Measurements from ENCODE around the gene RAB34. TPM values are rescaled to one million over a fixed set of nuclear protein-coding genes. Genes with fewer than 3 reads are reported as not detected.

Gene RAB34
- total RNA-seq, 2 experiments from 2014 or later, result 4.9 to 6.6 TPM

GRCh38 chr17:28751600-28752366 is 34.1 kb upstream of the RAB34 start:
- H3K4me3 Mint-ChIP-seq, result no peak overlapping the region
- DNase-seq, result no peak
- H3K27ac Mint-ChIP-seq, result no peak overlapping the region
- ChIA-PET CTCF (interaction anchor here (0.6 to 16.9 kb wide), 10 partner anchors 12 to 365 kb away, joined by 3 to 632 read pairs (median 3); partner anchors contain the start of genes NEK8, RPL23A and TLCD1), POLR2A (interaction anchor here (0.6 to 13.5 kb wide), 6 partner anchors 11 to 543 kb away, joined by 3 to 202 read pairs (median 4); partner anchors contain the start of genes NEK8 and TLCD1)
- no peaks in the 10 kb centered on the region for H3K9me3 Mint-ChIP-seq
- H3K4me1 Mint-ChIP-seq (ENCODE audit: low read depth), result peaks cover 15% of the 10 kb centered on the region
- no peaks in the 10 kb centered on the region for H3K27me3 Mint-ChIP-seq
- intact Hi-C loops (cut with micrococcal nuclease), result no loop called here
- H3K36me3 Mint-ChIP-seq, result peaks cover 29% of the 10 kb centered on the region

GRCh38 chr17:28750178-28751047 is 32.7 kb upstream of the RAB34 start:
- ChIA-PET POLR2A (interaction anchor here (0.7 to 13.5 kb wide), 6 partner anchors 9 to 544 kb away, joined by 3 to 202 read pairs (median 3); partner anchors contain the start of genes NEK8 and TLCD1), CTCF (interaction anchor here (0.6 to 16.9 kb wide), 33 partner anchors 9 to 998 kb away, joined by 3 to 632 read pairs (median 4); partner anchors contain the start of genes DHRS13, FAM222B, NEK8 and PROCA1)
- Mint-ChIP-seq H3K36me3 (peaks cover 35% of the 10 kb centered on the region), H3K4me3 (no peak overlapping the region), H3K9me3 (no peaks in the 10 kb centered on the region), H3K27ac (peak overlapping the region; percentile 42), H3K4me1 (ENCODE audit: low read depth) (peaks cover 26% of the 10 kb centered on the region), H3K27me3 (no peaks in the 10 kb centered on the region)
- peak; percentile 94 for DNase-seq
- intact Hi-C loops (cut with micrococcal nuclease), result loop anchor here (1.0 kb wide), 1 partner anchor 23 kb away; no protein-coding TSS in a partner anchor

GRCh38 chr17:28749516-28750177 is 32.0 kb upstream of the RAB34 start:
- H3K4me1 Mint-ChIP-seq (ENCODE audit: low read depth), result peaks cover 26% of the 10 kb centered on the region
- POLR2A ChIA-PET, result interaction anchor here (1.1 to 13.5 kb wide), 3 partner anchors 8 to 28 kb away, joined by 3 to 202 read pairs (median 3); partner anchors contain the start of genes NEK8 and TLCD1
- H3K4me3 Mint-ChIP-seq, result no peak overlapping the region
- intact Hi-C loops (cut with micrococcal nuclease), result loop anchor here (1.0 kb wide), 1 partner anchor 22 kb away; no protein-coding TSS in a partner anchor
- no peaks in the 10 kb centered on the region for H3K27me3 Mint-ChIP-seq
- CTCF ChIA-PET, result interaction anchor here (0.6 to 16.9 kb wide), 30 partner anchors 9 to 999 kb away, joined by 3 to 632 read pairs (median 4); partner anchors contain the start of genes FAM222B, NEK8, PROCA1 and RPL23A
- no peaks in the 10 kb centered on the region for H3K9me3 Mint-ChIP-seq
- peaks cover 40% of the 10 kb centered on the region for H3K36me3 Mint-ChIP-seq
- peak overlapping the region; percentile 42 for H3K27ac Mint-ChIP-seq
- no peak for DNase-seq

GRCh38 chr17:28748852-28749515 is 31.3 kb upstream of the RAB34 start:
- peaks cover 26% of the 10 kb centered on the region for H3K4me1 Mint-ChIP-seq (ENCODE audit: low read depth)
- H3K27me3 Mint-ChIP-seq, result no peaks in the 10 kb centered on the region
- H3K4me3 Mint-ChIP-seq, result no peak overlapping the region
- ChIA-PET POLR2A (interaction anchor here (1.1 to 13.5 kb wide), 2 partner anchors 23 to 28 kb away, joined by 3 to 202 read pairs; partner anchors contain the start of genes NEK8 and TLCD1), CTCF (interaction anchor here (0.6 to 16.9 kb wide), 12 partner anchors 8 to 384 kb away, joined by 3 to 632 read pairs (median 6); partner anchors contain the start of genes NEK8, PROCA1, RPL23A and TLCD1)
- DNase-seq, result no peak
- H3K27ac Mint-ChIP-seq, result peak overlapping the region; percentile 31
- H3K36me3 Mint-ChIP-seq, result peaks cover 42% of the 10 kb centered on the region
- intact Hi-C loops (cut with micrococcal nuclease), result no loop called here
- H3K9me3 Mint-ChIP-seq, result no peaks in the 10 kb centered on the region

GRCh38 chr17:28747801-28748750 is 30.4 kb upstream of the RAB34 start:
- POLR2A ChIA-PET, result interaction anchor here (2.6 to 13.5 kb wide), 3 partner anchors 17 to 28 kb away, joined by 8 to 202 read pairs (median 10); partner anchors contain the start of genes NEK8, RPL23A and TLCD1
- Mint-ChIP-seq H3K9me3 (no peaks in the 10 kb centered on the region), H3K27me3 (no peaks in the 10 kb centered on the region), H3K4me1 (ENCODE audit: low read depth) (peaks cover 28% of the 10 kb centered on the region), H3K36me3 (peaks cover 42% of the 10 kb centered on the region), H3K4me3 (no peak overlapping the region), H3K27ac (peak overlapping the region; percentile 24)
- no peak for DNase-seq
- intact Hi-C loops (cut with micrococcal nuclease), result no loop called here
- CTCF ChIA-PET, result interaction anchor here (0.5 to 16.9 kb wide), 6 partner anchors 15 to 218 kb away, joined by 3 to 632 read pairs (median 4); partner anchors contain the start of genes NEK8, RPL23A and TLCD1

GRCh38 chr17:28747051-28747691 is 29.5 kb upstream of the RAB34 start:
- POLR2A ChIA-PET, result interaction anchor here (2.6 to 13.5 kb wide), 3 partner anchors 18 to 27 kb away, joined by 8 to 202 read pairs (median 10); partner anchors contain the start of genes NEK8, RPL23A and TLCD1
- no peak for DNase-seq
- Mint-ChIP-seq H3K27me3 (no peaks in the 10 kb centered on the region), H3K4me1 (ENCODE audit: low read depth) (peaks cover 30% of the 10 kb centered on the region), H3K4me3 (no peak overlapping the region), H3K36me3 (peaks cover 39% of the 10 kb centered on the region), H3K9me3 (no peaks in the 10 kb centered on the region), H3K27ac (peak overlapping the region; percentile 24)
- intact Hi-C loops (cut with micrococcal nuclease), result no loop called here
- CTCF ChIA-PET, result interaction anchor here (0.5 to 16.9 kb wide), 6 partner anchors 16 to 62 kb away, joined by 3 to 632 read pairs (median 4); partner anchors contain the start of genes NEK8, RPL23A and TLCD1

GRCh38 chr17:28746611-28747050 is 29.0 kb upstream of the RAB34 start:
- H3K36me3 Mint-ChIP-seq, result peaks cover 39% of the 10 kb centered on the region
- peak overlapping the region; percentile 89 for H3K27ac Mint-ChIP-seq
- ChIA-PET POLR2A (interaction anchor here (1.4 to 13.5 kb wide), 4 partner anchors 18 to 27 kb away, joined by 4 to 202 read pairs (median 9); partner anchors contain the start of genes NEK8, RPL23A and TLCD1), CTCF (interaction anchor here (1.0 to 16.9 kb wide), 4 partner anchors 17 to 28 kb away, joined by 3 to 632 read pairs (median 63); partner anchors contain the start of genes NEK8, RPL23A and TLCD1)
- H3K4me3 Mint-ChIP-seq, result peak overlapping the region; percentile 90
- intact Hi-C loops (cut with micrococcal nuclease), result no loop called here
- no peak for DNase-seq
- peaks cover 30% of the 10 kb centered on the region for H3K4me1 Mint-ChIP-seq (ENCODE audit: low read depth)
- no peaks in the 10 kb centered on the region for H3K9me3 Mint-ChIP-seq
- no peaks in the 10 kb centered on the region for H3K27me3 Mint-ChIP-seq

- intact Hi-C loops (cut with micrococcal nuclease), result no loop called here
- Mint-ChIP-seq H3K4me1 (ENCODE audit: low read depth) (peaks cover 30% of the 10 kb centered on the region), H3K4me3 (peak overlapping the region; percentile 90)
Measured at GRCh38 chr17:28745786-28746411, 28.2 kb upstream of the RAB34 start.

More at GRCh38 chr17:28745786-28746411, 28.2 kb upstream of the RAB34 start:
- Mint-ChIP-seq H3K27ac (peak overlapping the region; percentile 89), H3K36me3 (peaks cover 38% of the 10 kb centered on the region), H3K9me3 (no peaks in the 10 kb centered on the region), H3K27me3 (no peaks in the 10 kb centered on the region)
- CTCF ChIA-PET, result interaction anchor here (0.8 to 16.9 kb wide), 4 partner anchors 18 to 171 kb away, joined by 3 to 632 read pairs (median 63); partner anchors contain the start of genes NEK8, RPL23A and TLCD1
- DNase-seq, result no peak
- POLR2A ChIA-PET, result interaction anchor here (1.1 to 13.5 kb wide), 6 partner anchors 10 to 26 kb away, joined by 3 to 202 read pairs (median 6); partner anchors contain the start of genes NEK8, RPL23A and TLCD1
